ENCODE data around the gene TRMU. TPM values are rescaled to one million over a fixed set of nuclear protein-coding genes. Genes with fewer than 3 reads are reported as not detected.

TRMU gene
- total and polyA plus RNA-seq, 2 experiments from 2014 or later: 48.3 to 70.4 TPM

DNA sequence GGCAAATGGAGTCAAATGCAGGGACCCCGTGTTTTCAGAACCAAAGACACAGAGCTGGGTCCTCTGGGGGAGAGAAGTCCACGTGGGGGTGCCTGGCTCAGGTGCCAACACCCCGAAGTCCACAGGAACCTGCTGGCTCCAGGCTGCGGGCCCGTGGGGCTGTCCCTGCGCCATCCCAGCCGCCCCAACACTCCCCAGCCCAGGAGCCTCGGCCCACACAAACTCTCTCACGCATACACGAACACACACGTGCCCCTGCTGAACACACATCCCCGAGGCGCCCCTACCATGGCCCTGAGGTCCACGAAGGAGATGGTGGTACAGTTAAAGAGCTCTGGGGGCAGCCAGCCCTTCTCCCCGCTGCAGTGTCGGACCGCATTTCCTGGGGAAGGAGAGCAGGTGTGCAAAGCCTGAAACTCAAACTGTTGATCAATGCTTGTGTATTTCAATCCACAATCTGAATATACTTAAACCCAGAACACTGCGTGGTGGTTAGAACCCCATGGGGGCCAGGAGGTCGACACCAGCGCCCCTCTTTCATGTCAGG is 54.7 kb downstream of the TRMU start:
- H3F3A ChIP-seq (replicated peaks; ENCODE audit: low read depth): no peaks in the 10 kb centered on the region
- no peaks in the 10 kb centered on the region for H3K79me2 ChIP-seq (replicated peaks; ENCODE audit: insufficient read depth)
- H3K9me2 ChIP-seq (ENCODE audit: insufficient read depth): no peaks in the 10 kb centered on the region
- no peak overlapping the region for H3K4me2 ChIP-seq
- ATAC-seq (no peak), DNase-seq (ENCODE audit: low spot score) (no peak)
- TF ChIP-seq ZNF331 (CRISPR knock-in tag; IDR thresholded peaks at IDR 0.05; ENCODE audit: low read depth) (no peak), CREB1 (CRISPR knock-in tag; IDR thresholded peaks at IDR 0.05; ENCODE audit: low read depth) (no peak), ETS1 (IDR thresholded peaks at IDR 0.05) (no peak), EZH2phosphoT487 (IDR thresholded peaks at IDR 0.05; ENCODE audit: unreplicated experiment) (no peak), NANOG (IDR thresholded peaks at IDR 0.05; ENCODE audit: borderline replicate concordance) (no peak), POLR2AphosphoS5 (IDR thresholded peaks at IDR 0.05; ENCODE audit: low read depth) (no peak), STAT1 (IDR thresholded peaks at IDR 0.05; ENCODE audit: unreplicated experiment) (no peak), JUNB (IDR thresholded peaks at IDR 0.05; ENCODE audit: unreplicated experiment) (no peak), EZH2 (IDR thresholded peaks at IDR 0.05; ENCODE audit: low read depth, unreplicated experiment) (no peak), ZNF114 (CRISPR knock-in tag; IDR thresholded peaks at IDR 0.05) (no peak)
- TF ChIP-seq, protein P1, sequence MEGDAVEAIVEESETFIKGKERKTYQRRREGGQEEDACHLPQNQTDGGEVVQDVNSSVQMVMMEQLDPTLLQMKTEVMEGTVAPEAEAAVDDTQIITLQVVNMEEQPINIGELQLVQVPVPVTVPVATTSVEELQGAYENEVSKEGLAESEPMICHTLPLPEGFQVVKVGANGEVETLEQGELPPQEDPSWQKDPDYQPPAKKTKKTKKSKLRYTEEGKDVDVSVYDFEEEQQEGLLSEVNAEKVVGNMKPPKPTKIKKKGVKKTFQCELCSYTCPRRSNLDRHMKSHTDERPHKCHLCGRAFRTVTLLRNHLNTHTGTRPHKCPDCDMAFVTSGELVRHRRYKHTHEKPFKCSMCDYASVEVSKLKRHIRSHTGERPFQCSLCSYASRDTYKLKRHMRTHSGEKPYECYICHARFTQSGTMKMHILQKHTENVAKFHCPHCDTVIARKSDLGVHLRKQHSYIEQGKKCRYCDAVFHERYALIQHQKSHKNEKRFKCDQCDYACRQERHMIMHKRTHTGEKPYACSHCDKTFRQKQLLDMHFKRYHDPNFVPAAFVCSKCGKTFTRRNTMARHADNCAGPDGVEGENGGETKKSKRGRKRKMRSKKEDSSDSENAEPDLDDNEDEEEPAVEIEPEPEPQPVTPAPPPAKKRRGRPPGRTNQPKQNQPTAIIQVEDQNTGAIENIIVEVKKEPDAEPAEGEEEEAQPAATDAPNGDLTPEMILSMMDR (conservative IDR thresholded peaks at IDR 0.05; ENCODE audit: low read depth in 2 of 2): no peak
- TF ChIP-seq, protein P2, sequence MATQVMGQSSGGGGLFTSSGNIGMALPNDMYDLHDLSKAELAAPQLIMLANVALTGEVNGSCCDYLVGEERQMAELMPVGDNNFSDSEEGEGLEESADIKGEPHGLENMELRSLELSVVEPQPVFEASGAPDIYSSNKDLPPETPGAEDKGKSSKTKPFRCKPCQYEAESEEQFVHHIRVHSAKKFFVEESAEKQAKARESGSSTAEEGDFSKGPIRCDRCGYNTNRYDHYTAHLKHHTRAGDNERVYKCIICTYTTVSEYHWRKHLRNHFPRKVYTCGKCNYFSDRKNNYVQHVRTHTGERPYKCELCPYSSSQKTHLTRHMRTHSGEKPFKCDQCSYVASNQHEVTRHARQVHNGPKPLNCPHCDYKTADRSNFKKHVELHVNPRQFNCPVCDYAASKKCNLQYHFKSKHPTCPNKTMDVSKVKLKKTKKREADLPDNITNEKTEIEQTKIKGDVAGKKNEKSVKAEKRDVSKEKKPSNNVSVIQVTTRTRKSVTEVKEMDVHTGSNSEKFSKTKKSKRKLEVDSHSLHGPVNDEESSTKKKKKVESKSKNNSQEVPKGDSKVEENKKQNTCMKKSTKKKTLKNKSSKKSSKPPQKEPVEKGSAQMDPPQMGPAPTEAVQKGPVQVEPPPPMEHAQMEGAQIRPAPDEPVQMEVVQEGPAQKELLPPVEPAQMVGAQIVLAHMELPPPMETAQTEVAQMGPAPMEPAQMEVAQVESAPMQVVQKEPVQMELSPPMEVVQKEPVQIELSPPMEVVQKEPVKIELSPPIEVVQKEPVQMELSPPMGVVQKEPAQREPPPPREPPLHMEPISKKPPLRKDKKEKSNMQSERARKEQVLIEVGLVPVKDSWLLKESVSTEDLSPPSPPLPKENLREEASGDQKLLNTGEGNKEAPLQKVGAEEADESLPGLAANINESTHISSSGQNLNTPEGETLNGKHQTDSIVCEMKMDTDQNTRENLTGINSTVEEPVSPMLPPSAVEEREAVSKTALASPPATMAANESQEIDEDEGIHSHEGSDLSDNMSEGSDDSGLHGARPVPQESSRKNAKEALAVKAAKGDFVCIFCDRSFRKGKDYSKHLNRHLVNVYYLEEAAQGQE (IDR thresholded peaks at IDR 0.05; ENCODE audit: unreplicated experiment): no peak
- TF ChIP-seq, protein P3, sequence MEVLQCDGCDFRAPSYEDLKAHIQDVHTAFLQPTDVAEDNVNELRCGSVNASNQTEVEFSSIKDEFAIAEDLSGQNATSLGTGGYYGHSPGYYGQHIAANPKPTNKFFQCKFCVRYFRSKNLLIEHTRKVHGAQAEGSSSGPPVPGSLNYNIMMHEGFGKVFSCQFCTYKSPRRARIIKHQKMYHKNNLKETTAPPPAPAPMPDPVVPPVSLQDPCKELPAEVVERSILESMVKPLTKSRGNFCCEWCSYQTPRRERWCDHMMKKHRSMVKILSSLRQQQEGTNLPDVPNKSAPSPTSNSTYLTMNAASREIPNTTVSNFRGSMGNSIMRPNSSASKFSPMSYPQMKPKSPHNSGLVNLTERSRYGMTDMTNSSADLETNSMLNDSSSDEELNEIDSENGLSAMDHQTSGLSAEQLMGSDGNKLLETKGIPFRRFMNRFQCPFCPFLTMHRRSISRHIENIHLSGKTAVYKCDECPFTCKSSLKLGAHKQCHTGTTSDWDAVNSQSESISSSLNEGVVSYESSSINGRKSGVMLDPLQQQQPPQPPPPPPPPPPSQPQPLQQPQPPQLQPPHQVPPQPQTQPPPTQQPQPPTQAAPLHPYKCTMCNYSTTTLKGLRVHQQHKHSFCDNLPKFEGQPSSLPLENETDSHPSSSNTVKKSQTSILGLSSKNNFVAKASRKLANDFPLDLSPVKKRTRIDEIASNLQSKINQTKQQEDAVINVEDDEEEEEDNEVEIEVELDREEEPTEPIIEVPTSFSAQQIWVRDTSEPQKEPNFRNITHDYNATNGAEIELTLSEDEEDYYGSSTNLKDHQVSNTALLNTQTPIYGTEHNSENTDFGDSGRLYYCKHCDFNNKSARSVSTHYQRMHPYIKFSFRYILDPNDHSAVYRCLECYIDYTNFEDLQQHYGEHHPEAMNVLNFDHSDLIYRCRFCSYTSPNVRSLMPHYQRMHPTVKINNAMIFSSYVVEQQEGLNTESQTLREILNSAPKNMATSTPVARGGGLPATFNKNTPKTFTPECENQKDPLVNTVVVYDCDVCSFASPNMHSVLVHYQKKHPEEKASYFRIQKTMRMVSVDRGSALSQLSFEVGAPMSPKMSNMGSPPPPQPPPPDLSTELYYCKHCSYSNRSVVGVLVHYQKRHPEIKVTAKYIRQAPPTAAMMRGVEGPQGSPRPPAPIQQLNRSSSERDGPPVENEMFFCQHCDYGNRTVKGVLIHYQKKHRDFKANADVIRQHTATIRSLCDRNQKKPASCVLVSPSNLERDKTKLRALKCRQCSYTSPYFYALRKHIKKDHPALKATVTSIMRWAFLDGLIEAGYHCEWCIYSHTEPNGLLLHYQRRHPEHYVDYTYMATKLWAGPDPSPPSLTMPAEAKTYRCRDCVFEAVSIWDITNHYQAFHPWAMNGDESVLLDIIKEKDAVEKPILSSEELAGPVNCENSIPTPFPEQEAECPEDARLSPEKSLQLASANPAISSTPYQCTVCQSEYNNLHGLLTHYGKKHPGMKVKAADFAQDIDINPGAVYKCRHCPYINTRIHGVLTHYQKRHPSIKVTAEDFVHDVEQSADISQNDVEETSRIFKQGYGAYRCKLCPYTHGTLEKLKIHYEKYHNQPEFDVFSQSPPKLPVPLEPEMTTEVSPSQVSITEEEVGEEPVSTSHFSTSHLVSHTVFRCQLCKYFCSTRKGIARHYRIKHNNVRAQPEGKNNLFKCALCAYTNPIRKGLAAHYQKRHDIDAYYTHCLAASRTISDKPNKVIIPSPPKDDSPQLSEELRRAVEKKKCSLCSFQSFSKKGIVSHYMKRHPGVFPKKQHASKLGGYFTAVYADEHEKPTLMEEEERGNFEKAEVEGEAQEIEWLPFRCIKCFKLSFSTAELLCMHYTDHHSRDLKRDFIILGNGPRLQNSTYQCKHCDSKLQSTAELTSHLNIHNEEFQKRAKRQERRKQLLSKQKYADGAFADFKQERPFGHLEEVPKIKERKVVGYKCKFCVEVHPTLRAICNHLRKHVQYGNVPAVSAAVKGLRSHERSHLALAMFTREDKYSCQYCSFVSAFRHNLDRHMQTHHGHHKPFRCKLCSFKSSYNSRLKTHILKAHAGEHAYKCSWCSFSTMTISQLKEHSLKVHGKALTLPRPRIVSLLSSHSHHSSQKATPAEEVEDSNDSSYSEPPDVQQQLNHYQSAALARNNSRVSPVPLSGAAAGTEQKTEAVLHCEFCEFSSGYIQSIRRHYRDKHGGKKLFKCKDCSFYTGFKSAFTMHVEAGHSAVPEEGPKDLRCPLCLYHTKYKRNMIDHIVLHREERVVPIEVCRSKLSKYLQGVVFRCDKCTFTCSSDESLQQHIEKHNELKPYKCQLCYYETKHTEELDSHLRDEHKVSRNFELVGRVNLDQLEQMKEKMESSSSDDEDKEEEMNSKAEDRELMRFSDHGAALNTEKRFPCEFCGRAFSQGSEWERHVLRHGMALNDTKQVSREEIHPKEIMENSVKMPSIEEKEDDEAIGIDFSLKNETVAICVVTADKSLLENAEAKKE (CRISPR knock-in tag; IDR thresholded peaks at IDR 0.05): no peak
- peaks cover 4% of the 10 kb centered on the region; the same call in 1 of the 3 replicates for H3K4me1 Mint-ChIP-seq
- H3K27ac ChIP-seq (ENCODE audit: low read depth): no peak overlapping the region
- H3K27me3 ChIP-seq (ENCODE audit: insufficient read depth): no peaks in the 10 kb centered on the region
- no peaks in the 10 kb centered on the region for H3K36me3 Mint-ChIP-seq (ENCODE audit: low read depth)
- H3K36me3 ChIP-seq (ENCODE audit: insufficient read depth): no peaks in the 10 kb centered on the region
- H3K4me1 ChIP-seq (ENCODE audit: insufficient read depth): no peaks in the 10 kb centered on the region
- H3K27ac Mint-ChIP-seq: no peak overlapping the region; the same call in 1 of the 2 replicates
- H3K4me3 Mint-ChIP-seq: no peak overlapping the region
- no peak overlapping the region for H2AFZ ChIP-seq
- H3K4me3 ChIP-seq: no peak overlapping the region
- no peaks in the 10 kb centered on the region for H3K9me3 Mint-ChIP-seq
- peaks cover 11% of the 10 kb centered on the region for H3K27me3 Mint-ChIP-seq (ENCODE audit: insufficient read depth, low read depth, poor library complexity)
- H4K20me1 ChIP-seq (replicated peaks; ENCODE audit: insufficient read depth): no peaks in the 10 kb centered on the region

Data from GM23338 (cell line).